Prostate gland (tissue), 2 donors: ENCODE data around the gene CELF1.

Experiments used
- CTCF ChIP-seq, 4 experiments: fragments of 200-600 bp in 2 of 4; fragments of 450-650 bp in 2 of 4; sonication (generic) in 2 of 4; IDR thresholded peaks; 1 replicate in 3 of 4; 2 replicates in 1 of 4; pipeline ENCODE4 v1.5.1; 2016 to 2019; ENCODE audit warnings: antibody characterized with exemption in 4 of 4, mild to moderate bottlenecking in 2 of 4, moderate library complexity in 2 of 4
- POLR2A ChIP-seq: fragments of 450-650 bp; IDR thresholded peaks from one replicate; pipeline ENCODE4 v1.6.1; 2016; ENCODE audit warnings: antibody characterized with exemption, mild to moderate bottlenecking
- POLR2AphosphoS5 ChIP-seq: sonication (generic); formaldehyde crosslinking; IDR thresholded peaks from one replicate; pipeline ENCODE4 v1.6.1; 2017; ENCODE audit warnings: antibody characterized with exemption

GRCh38 chr11:47534704-47535251 is 18.2 kb downstream of the CELF1 start:
- TF ChIP-seq POLR2AphosphoS5: no peak
- TF ChIP-seq CTCF (IDR thresholded peaks at IDR 0.05): no peak
- TF ChIP-seq POLR2A: no peak
